WI38 (cell line): Measurements from ENCODE around the gene CRELD2.

Source experiments
- H3K4me3 ChIP-seq: 2 replicates; pipeline ENCODE4 v1.5.1; 2011; ENCODE audit warnings: low read depth, mild to moderate bottlenecking, control low read depth, low read length
- TF ChIP-seq, protein P1 (sequence below): IDR thresholded peaks from 2 replicates; pipeline ENCODE4 v1.5.1; 2012; ENCODE audit warnings: low read depth, mild to moderate bottlenecking, control low read depth, low read length

Gene CRELD2

DNA sequence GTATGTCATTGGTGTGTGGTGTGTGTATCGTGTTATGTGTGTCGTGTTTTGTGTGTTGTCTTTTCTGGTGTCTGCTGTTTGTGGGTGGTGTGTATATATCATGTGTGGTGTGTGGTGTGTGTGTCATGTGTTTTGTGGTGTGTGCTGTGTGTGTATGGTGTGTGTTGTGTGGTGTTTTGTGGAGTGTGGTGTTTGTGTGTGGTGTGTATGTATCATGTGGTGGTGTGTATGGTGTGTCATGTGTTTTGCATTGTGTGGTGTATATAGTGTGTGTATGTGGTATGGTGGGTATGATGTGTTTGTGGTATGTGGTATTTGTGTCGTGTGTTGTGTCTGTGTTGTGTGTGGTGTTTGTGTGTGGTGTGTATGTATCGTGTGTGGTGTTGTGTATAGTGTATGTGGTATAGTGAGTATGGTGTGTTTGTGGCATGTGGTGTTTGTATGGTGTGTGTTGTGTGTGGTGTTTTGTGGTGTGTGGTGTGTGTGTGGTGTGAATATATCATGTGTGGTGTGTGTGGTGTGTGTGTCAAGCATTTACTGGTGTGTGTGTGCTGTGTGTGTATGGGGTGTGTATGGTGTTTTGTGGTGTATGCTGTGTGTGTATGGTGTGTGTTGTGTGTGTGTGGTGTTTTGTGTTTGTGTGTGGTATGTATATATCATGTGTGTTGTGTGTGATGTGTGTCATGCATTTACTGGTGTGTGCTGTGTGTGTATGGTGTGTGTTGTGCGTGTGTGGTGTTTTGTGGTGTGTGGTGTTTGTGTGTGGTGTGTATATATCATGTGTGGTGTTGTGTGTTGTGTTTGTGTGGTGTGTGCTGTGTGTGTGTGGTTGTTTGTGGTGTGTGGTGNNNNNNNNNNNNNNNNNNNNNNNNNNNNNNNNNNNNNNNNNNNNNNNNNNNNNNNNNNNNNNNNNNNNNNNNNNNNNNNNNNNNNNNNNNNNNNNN, 54.9 kb downstream of the CRELD2 start:
- H3K4me3 ChIP-seq: no peak overlapping the region
- TF ChIP-seq, protein P1, sequence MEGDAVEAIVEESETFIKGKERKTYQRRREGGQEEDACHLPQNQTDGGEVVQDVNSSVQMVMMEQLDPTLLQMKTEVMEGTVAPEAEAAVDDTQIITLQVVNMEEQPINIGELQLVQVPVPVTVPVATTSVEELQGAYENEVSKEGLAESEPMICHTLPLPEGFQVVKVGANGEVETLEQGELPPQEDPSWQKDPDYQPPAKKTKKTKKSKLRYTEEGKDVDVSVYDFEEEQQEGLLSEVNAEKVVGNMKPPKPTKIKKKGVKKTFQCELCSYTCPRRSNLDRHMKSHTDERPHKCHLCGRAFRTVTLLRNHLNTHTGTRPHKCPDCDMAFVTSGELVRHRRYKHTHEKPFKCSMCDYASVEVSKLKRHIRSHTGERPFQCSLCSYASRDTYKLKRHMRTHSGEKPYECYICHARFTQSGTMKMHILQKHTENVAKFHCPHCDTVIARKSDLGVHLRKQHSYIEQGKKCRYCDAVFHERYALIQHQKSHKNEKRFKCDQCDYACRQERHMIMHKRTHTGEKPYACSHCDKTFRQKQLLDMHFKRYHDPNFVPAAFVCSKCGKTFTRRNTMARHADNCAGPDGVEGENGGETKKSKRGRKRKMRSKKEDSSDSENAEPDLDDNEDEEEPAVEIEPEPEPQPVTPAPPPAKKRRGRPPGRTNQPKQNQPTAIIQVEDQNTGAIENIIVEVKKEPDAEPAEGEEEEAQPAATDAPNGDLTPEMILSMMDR: no peak

DNA sequence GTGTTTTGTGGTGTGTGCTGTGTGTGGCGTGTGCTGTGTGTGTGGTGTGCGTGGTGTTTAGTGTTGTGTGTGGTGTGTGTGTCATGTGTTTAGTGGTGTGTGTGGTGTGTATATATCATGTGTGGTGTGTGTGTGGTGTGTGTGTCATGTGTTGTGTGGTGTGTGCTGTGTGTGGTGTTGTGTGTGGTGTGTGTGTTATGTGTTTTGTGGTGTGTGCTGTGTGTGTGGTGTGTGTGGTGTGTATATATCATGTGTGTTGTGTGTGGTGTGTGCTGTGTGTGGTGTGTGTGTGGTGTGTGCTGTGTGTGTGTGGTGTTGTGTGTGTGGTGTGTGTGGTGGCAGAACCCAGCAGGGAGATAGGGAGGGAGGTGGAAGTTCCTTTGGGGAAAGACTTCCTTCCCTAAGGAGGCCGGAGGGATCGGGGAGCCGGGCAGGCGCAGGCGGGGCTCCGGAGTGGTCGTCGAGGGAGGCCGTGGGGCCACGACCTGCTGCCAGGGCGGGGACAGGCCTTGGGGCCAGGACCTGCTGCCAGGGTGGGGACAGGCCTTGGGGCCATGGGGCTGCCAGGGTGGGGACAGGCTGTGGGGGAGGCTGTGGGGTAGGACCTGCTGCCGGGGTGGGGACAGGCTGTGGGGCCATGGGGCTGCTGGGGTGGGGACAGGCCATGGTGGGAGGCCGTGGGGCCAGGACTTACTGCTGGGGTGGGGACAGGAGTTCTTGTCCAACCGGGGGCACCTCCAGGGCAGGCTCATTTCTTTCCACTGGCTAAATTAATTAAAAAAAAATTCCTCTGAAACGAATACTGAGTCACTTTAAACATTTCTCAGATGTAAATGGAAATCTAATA, 57.3 kb downstream of the CRELD2 start:
- H3K4me3 ChIP-seq: no peak overlapping the region
- TF ChIP-seq, protein P1: no peak

DNA sequence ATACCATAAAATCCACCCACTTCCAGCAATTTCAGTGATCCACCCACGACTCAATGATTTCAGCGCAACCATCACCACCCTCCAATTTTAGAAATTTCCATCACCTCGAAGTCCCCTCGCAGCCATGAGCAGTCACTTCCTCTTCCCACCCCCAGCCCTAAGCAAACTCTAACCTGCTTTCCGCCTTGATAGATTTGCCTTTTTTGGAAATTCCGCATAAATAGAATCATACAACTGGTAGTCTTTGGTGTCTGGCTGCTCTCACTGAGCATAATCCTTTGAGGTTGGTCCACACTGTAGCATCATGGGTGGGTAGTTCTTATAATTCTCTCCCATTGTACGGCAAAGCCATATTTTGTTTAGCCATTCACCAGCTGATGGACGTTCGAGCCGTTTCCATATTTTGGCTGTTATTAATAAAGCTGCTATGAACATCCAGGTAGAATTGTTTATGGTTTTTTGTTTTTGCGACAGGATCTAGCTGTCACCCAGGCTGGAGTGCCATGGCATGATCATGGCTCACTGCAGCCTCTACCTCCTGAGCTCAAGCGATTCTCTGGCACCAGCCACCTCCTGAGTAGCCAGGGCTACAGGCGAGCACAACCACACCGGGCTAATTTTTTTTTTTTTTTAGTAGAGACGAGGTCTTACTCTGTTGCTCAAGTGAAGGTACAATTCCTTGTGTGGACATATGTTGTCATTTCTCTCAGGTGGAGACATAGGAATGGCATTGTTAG, 58.2 kb downstream of the CRELD2 start:
- TF ChIP-seq, protein P1: no peak

More for the DNA sequence above, 58.2 kb downstream of the CRELD2 start:
- no peak overlapping the region for H3K4me3 ChIP-seq
